Fibroblast of lung (primary cell): ENCODE results near the gene RABL2A. TPM values are rescaled to one million over a fixed set of nuclear protein-coding genes. Genes with fewer than 3 reads are reported as not detected.

Source experiments
- DNase-seq, 2 donors: peaks; one replicate each; pipeline versions ENCODE4 v3.0.0 to v3.0.0-alpha.2; 2010; ENCODE audit warnings: low read depth in 2 of 2
- H2AFZ ChIP-seq: 2 replicates; pipeline ENCODE4 v1.5.1; 2012; ENCODE audit warnings: low read length, control low read depth, inconsistent platforms
- H3K27ac ChIP-seq: 2 replicates; pipeline ENCODE4 v1.5.1; 2011; ENCODE audit warnings: low read length, control low read depth; ENCODE audit not compliant: insufficient read depth
- H3K27me3 ChIP-seq: 2 replicates; pipeline ENCODE4 v1.5.1; 2011; ENCODE audit warnings: mild to moderate bottlenecking, low read length; ENCODE audit not compliant: control insufficient read depth, insufficient read depth
- H3K36me3 ChIP-seq: 2 replicates; pipeline ENCODE4 v1.5.1; 2011; ENCODE audit warnings: low read length; ENCODE audit not compliant: control insufficient read depth, insufficient read depth
- H3K4me1 ChIP-seq: 2 replicates; pipeline ENCODE4 v1.5.1; 2011; ENCODE audit warnings: low read length; ENCODE audit not compliant: control insufficient read depth, insufficient read depth; ENCODE audit errors: extremely low read depth
- H3K4me2 ChIP-seq: 2 replicates; pipeline ENCODE4 v1.5.1; 2011; ENCODE audit warnings: low read length, control low read depth; ENCODE audit not compliant: insufficient read depth; ENCODE audit errors: extremely low read depth
- H3K4me3 ChIP-seq, 4 experiments: fragments of 200-600 bp in 1 of 4; sonication (generic) in 1 of 4; replicated peaks in 1 of 4; 2 replicates each; pipeline ENCODE4 v1.5.1; 2011 to 2016; ENCODE audit warnings: low read length in 4 of 4, low read depth in 3 of 4, mild to moderate bottlenecking in 3 of 4, control low read depth in 2 of 4, inconsistent platforms in 1 of 4, mixed read lengths in 1 of 4; ENCODE audit not compliant: insufficient read depth in 1 of 4; ENCODE audit errors: control extremely low read depth in 1 of 4
- H3K79me2 ChIP-seq: 2 replicates; pipeline ENCODE4 v1.5.1; 2012; ENCODE audit warnings: mild to moderate bottlenecking, low read length, inconsistent platforms; ENCODE audit not compliant: control insufficient read depth, insufficient read depth
- H3K9ac ChIP-seq: 2 replicates; pipeline ENCODE4 v1.5.1; 2011; ENCODE audit warnings: mild to moderate bottlenecking, low read length, control low read depth; ENCODE audit not compliant: insufficient read depth
- H3K9me3 ChIP-seq: 2 replicates; pipeline ENCODE4 v1.5.1; 2012; ENCODE audit warnings: low read depth, low read length; ENCODE audit not compliant: control insufficient read depth, insufficient read depth
- H4K20me1 ChIP-seq: 2 replicates; pipeline ENCODE4 v1.5.1; 2011; ENCODE audit warnings: low read length; ENCODE audit not compliant: control insufficient read depth, insufficient read depth; ENCODE audit errors: extremely low read depth
- EZH2 ChIP-seq: IDR thresholded peaks from 2 replicates; pipeline ENCODE4 v1.5.1; 2012; ENCODE audit warnings: low read length, control low read depth, mild to moderate bottlenecking; ENCODE audit errors: missing control alignments
- polyA plus RNA-seq, 2 donors: library from polyadenylated mRNA; depleted of rRNA in 1 of 2; stranded (reverse) in 1 of 2; unstranded in 1 of 2; fragments of >200 nt; gene quantifications; 2 replicates each; pipeline ENCODE4 v1.2.1, GENCODE V29; 2011 to 2012; ENCODE audit warnings: missing spikeins in 1 of 2
- total RNA-seq: library from RNA; depleted of rRNA; stranded (reverse); fragments of >200 nt; gene quantifications from 2 replicates; pipeline ENCODE4 v1.2.1, GENCODE V29; 2014
- TF ChIP-seq, protein P1 (sequence below), 2 donors: IDR thresholded peaks in 1 of 2; conservative IDR thresholded peaks in 1 of 2; 1 replicate in 1 of 2; 2 replicates in 1 of 2; pipeline ENCODE4 v1.5.1; 2011 to 2012; ENCODE audit warnings: low read length in 2 of 2, control low read depth in 1 of 2, inconsistent platforms in 1 of 2, low read depth in 1 of 2, mild to moderate bottlenecking in 1 of 2

RABL2A gene
- total and polyA plus RNA-seq, 2 donors (not counting 1 experiment from before 2014, with no cell fraction given) = 7.4 to 11.7 TPM

DNA sequence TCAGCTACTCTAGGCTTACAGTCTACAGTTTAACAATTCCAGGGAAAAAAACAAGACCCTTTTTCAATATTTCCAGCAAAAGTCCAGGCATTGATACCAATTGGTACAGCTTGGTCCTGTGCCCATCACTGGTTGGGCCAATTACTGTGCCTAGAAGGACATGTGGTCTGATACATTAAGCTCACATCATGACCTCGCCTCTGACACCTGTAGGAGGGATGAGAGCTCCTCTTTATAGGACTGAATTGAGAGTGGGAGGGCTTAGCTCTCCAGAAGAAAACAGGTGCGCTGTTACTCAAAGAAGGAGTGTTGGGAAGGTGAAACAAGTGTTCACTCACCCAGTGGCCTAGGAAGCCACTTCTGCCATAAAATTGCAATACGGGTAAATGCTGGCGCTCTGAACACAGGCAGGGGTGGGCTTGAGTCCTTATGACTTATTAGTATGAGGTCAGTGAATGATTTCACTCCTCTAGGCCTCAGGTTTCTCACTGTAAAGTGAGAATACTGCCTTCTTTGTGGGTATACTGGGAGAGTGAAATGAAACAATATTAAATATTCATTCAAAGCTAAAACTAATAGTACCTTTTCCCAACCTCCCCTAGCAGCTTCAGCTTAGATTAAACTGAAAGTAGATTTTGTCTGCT lies 49.7 kb downstream of the RABL2A start:
- H3K4me2 ChIP-seq = no peak overlapping the region
- H3K4me3 ChIP-seq = no peak overlapping the region
- no peaks in the 10 kb centered on the region for H3K9me3 ChIP-seq
- no peaks in the 10 kb centered on the region for H3K27me3 ChIP-seq
- no peak overlapping the region for H3K27ac ChIP-seq
- H3K36me3 ChIP-seq = no peaks in the 10 kb centered on the region
- no peak overlapping the region for H2AFZ ChIP-seq
- no peaks in the 10 kb centered on the region for H3K79me2 ChIP-seq
- H3K9ac ChIP-seq = no peak overlapping the region
- TF ChIP-seq EZH2 = no peak
- TF ChIP-seq, protein P1, sequence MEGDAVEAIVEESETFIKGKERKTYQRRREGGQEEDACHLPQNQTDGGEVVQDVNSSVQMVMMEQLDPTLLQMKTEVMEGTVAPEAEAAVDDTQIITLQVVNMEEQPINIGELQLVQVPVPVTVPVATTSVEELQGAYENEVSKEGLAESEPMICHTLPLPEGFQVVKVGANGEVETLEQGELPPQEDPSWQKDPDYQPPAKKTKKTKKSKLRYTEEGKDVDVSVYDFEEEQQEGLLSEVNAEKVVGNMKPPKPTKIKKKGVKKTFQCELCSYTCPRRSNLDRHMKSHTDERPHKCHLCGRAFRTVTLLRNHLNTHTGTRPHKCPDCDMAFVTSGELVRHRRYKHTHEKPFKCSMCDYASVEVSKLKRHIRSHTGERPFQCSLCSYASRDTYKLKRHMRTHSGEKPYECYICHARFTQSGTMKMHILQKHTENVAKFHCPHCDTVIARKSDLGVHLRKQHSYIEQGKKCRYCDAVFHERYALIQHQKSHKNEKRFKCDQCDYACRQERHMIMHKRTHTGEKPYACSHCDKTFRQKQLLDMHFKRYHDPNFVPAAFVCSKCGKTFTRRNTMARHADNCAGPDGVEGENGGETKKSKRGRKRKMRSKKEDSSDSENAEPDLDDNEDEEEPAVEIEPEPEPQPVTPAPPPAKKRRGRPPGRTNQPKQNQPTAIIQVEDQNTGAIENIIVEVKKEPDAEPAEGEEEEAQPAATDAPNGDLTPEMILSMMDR (conservative IDR thresholded peaks at IDR 0.05 in 1 of 2, IDR thresholded peaks at IDR 0.05 in 1 of 2; ENCODE audit: low read depth in 1 of 2, low read length in 2 of 2) = no peak
- no peaks in the 10 kb centered on the region for H4K20me1 ChIP-seq
- H3K4me1 ChIP-seq = no peaks in the 10 kb centered on the region
- DNase-seq = no peak

DNA sequence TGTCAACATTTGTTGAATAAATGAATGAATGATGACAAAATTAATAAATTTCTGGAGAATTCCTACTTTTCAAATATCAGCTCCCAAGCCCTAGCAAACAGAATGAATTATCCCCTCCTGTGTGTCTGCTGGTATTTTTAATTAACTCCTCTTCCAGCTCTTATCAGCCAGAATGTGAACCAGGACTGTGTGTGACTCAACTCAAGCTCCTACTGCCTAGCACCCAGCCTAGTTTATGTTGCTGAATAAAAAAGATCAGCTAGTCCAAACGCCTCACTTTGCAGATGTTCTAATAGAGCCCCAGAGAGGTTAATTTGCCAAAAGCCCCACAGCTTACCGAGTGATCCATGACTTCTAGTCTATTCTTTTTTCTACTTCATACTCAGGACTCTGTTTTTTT lies 50.3 kb downstream of the RABL2A start:
- no peaks in the 10 kb centered on the region for H3K4me1 ChIP-seq
- no peak overlapping the region for H3K9ac ChIP-seq
- H3K27me3 ChIP-seq = no peaks in the 10 kb centered on the region
- no peaks in the 10 kb centered on the region for H3K36me3 ChIP-seq
- no peak overlapping the region for H3K4me2 ChIP-seq
- no peak overlapping the region for H3K4me3 ChIP-seq
- TF ChIP-seq EZH2 = no peak
- TF ChIP-seq, protein P1 (conservative IDR thresholded peaks at IDR 0.05 in 1 of 2, IDR thresholded peaks at IDR 0.05 in 1 of 2; ENCODE audit: low read depth in 1 of 2, low read length in 2 of 2) = no peak
- H3K79me2 ChIP-seq = no peaks in the 10 kb centered on the region
- no peaks in the 10 kb centered on the region for H3K9me3 ChIP-seq
- no peak overlapping the region for H3K27ac ChIP-seq
- H4K20me1 ChIP-seq = no peaks in the 10 kb centered on the region
- DNase-seq = peak in 1 of 2 donors; percentile 6
- H2AFZ ChIP-seq = no peak overlapping the region

- no peaks in the 10 kb centered on the region for H3K79me2 ChIP-seq
- no peak for DNase-seq
- H3K4me3 ChIP-seq = no peak overlapping the region
- no peaks in the 10 kb centered on the region for H3K27me3 ChIP-seq
- no peak overlapping the region for H3K9ac ChIP-seq
- no peaks in the 10 kb centered on the region for H3K36me3 ChIP-seq
- no peaks in the 10 kb centered on the region for H3K9me3 ChIP-seq
- no peak overlapping the region for H2AFZ ChIP-seq
- no peak overlapping the region for H3K4me2 ChIP-seq
- no peak for TF ChIP-seq EZH2
- TF ChIP-seq, protein P1 (conservative IDR thresholded peaks at IDR 0.05 in 1 of 2, IDR thresholded peaks at IDR 0.05 in 1 of 2; ENCODE audit: low read depth in 1 of 2, low read length in 2 of 2) = no peak
- H3K27ac ChIP-seq = no peak overlapping the region
- no peaks in the 10 kb centered on the region for H3K4me1 ChIP-seq
- no peaks in the 10 kb centered on the region for H4K20me1 ChIP-seq
These were observed 52.4 kb downstream of the RABL2A start for GRCh38 chr2:113679457-113679856.
